Transverse colon (tissue), 4 donors: ENCODE results near the gene TMEM26. TPM values are rescaled to one million over a fixed set of nuclear protein-coding genes. Genes with fewer than 3 reads are reported as not detected.

Source experiments
- DNase-seq: peaks from one replicate; pipeline ENCODE4 v3.0.0-alpha.2; 2019
- H3K27ac ChIP-seq, 4 donors: fragments of 200-600 bp; sonication (generic); 2 replicates each; pipeline ENCODE4 v1.5.1; 2016 to 2018; ENCODE audit warnings: inconsistent platforms in 4 of 4
- H3K27me3 ChIP-seq: fragments of 200-600 bp; sonication (generic); 2 replicates; pipeline ENCODE4 v1.5.1; 2017; ENCODE audit warnings: inconsistent platforms
- H3K36me3 ChIP-seq, 4 donors: fragments of 200-600 bp; sonication (generic); 2 replicates each; pipeline ENCODE4 v1.5.1; 2017 to 2019; ENCODE audit warnings: inconsistent platforms in 4 of 4
- H3K4me1 ChIP-seq, 4 donors: fragments of 200-600 bp; sonication (generic); 2 replicates each; pipeline ENCODE4 v1.5.1; 2017 to 2020; ENCODE audit warnings: inconsistent platforms in 4 of 4
- H3K4me3 ChIP-seq, 4 donors: fragments of 200-600 bp; sonication (generic); 1 replicate in 1 of 4; 2 replicates in 3 of 4; pipeline versions ENCODE4 v1.5.1 to v1.6.1; 2017 to 2019; ENCODE audit warnings: inconsistent platforms in 4 of 4
- H3K9me3 ChIP-seq, 2 donors: fragments of 200-600 bp; sonication (generic); 2 replicates each; pipeline ENCODE4 v1.5.1; 2017 to 2019; ENCODE audit warnings: inconsistent platforms in 2 of 2
- CTCF ChIP-seq, 5 experiments: fragments of 200-600 bp in 3 of 5; fragments of 450-650 bp in 2 of 5; sonication (generic) in 3 of 5; IDR thresholded peaks; 1 replicate in 2 of 5; 2 replicates in 3 of 5; pipeline ENCODE4 v1.5.1; 2016 to 2017; ENCODE audit warnings: antibody characterized with exemption in 5 of 5, inconsistent platforms in 3 of 5, mild to moderate bottlenecking in 2 of 5, moderate library complexity in 1 of 5
- EP300 ChIP-seq: sonication (generic); formaldehyde crosslinking; IDR thresholded peaks from one replicate; pipeline ENCODE4 v1.6.1; 2017; ENCODE audit warnings: antibody characterized with exemption, low read depth
- POLR2A ChIP-seq: fragments of 450-650 bp; IDR thresholded peaks from one replicate; pipeline ENCODE4 v1.6.1; 2016; ENCODE audit warnings: antibody characterized with exemption, mild to moderate bottlenecking, moderate library complexity
- POLR2AphosphoS5 ChIP-seq, 3 donors: sonication (generic); formaldehyde crosslinking; IDR thresholded peaks; one replicate each; pipeline ENCODE4 v1.6.1; 2016; ENCODE audit warnings: antibody characterized with exemption in 3 of 3
- WGBS, 2 donors: methylation state at CpG; one replicate each; pipeline ENCODE4 v1.1.5; 2018; ENCODE audit warnings: low coverage in 1 of 2; 5-methylcytosine and 5-hydroxymethylcytosine counted together
- in situ Hi-C, 4 donors: fragments of 200-750 bp; cut with MboI; loops; one replicate each; pipeline versions ENCODE4 v1.15.0 to v1.15.1; 2017; ENCODE audit warnings: low sequenced_read_pairs in 3 of 4, low pct_ligation_motif_present in 1 of 4, low pct_unique_long_range_greater_than_20kb in 1 of 4
- intact Hi-C: fragments of 100-400 bp; cut with DNase I; formaldehyde crosslinking; loops from one replicate; pipeline ENCODE4 v1.15.1; 2023; ENCODE audit warnings: low total_unique reads
- total RNA-seq, 4 donors: library from RNA; depleted of rRNA; stranded (reverse); fragments of >200 nt; gene quantifications; one replicate each; pipeline ENCODE4 v1.1.0, GENCODE V29; 2016

TMEM26 gene
- total RNA-seq, 4 donors from 2014 or later, result 0.27 to 3.0 (median 1.9) TPM; not detected in 1

GRCh38 chr10:61486738-61487396, 33.7 kb upstream of the TMEM26 start:
- 65 to 68% methylated on average over 2 of the region's 2 CpGs for WGBS, 2 donors
- Histone ChIP-seq H3K36me3 (no peaks in the 10 kb centered on the region), H3K27me3 (no peaks in the 10 kb centered on the region), H3K27ac (no peak overlapping the region), H3K4me1 (no peaks in the 10 kb centered on the region), H3K9me3 (no peaks in the 10 kb centered on the region), H3K4me3 (no peak overlapping the region)
- no peak for DNase-seq
- in situ Hi-C loops, result no loop called here
- TF ChIP-seq POLR2AphosphoS5 (IDR thresholded peaks at IDR 0.05), result no peak
- TF ChIP-seq CTCF (IDR thresholded peaks at IDR 0.05), result no peak
- TF ChIP-seq EP300, result no peak
- TF ChIP-seq POLR2A, result no peak
- intact Hi-C loops, result no loop called here

GRCh38 chr10:61486251-61486650, 33.1 kb upstream of the TMEM26 start:
- no peak for TF ChIP-seq CTCF (IDR thresholded peaks at IDR 0.05)
- TF ChIP-seq EP300, result no peak
- TF ChIP-seq POLR2A, result no peak
- no peak for TF ChIP-seq POLR2AphosphoS5 (IDR thresholded peaks at IDR 0.05)
- in situ Hi-C loops, result no loop called here
- H3K9me3 ChIP-seq, result no peaks in the 10 kb centered on the region

GRCh38 chr10:61481597-61481996, 28.4 kb upstream of the TMEM26 start:
- H3K36me3 ChIP-seq, result no peaks in the 10 kb centered on the region
- in situ Hi-C loops (no loop called here), intact Hi-C loops (no loop called here)
- 59 to 80% methylated on average over 2 to 3 of the region's 3 CpGs for WGBS, 2 donors
- no peak overlapping the region for H3K4me3 ChIP-seq
- DNase-seq, result no peak
- H3K4me1 ChIP-seq, result no peaks in the 10 kb centered on the region
- TF ChIP-seq CTCF (IDR thresholded peaks at IDR 0.05) (no peak), POLR2A (no peak), EP300 (no peak), POLR2AphosphoS5 (IDR thresholded peaks at IDR 0.05) (no peak)
- no peaks in the 10 kb centered on the region for H3K9me3 ChIP-seq
- H3K27me3 ChIP-seq, result no peaks in the 10 kb centered on the region
- no peak overlapping the region for H3K27ac ChIP-seq

More at GRCh38 chr10:61486251-61486650, 33.1 kb upstream of the TMEM26 start:
- Histone ChIP-seq H3K4me3 (no peak overlapping the region), H3K36me3 (no peaks in the 10 kb centered on the region), H3K4me1 (no peaks in the 10 kb centered on the region), H3K27ac (no peak overlapping the region), H3K27me3 (no peaks in the 10 kb centered on the region)
- WGBS, 2 donors, result 73 to 80% methylated on average over 1 of the region's 1 CpG
- DNase-seq, result no peak
- intact Hi-C loops, result no loop called here

GRCh38 chr10:61480208-61480607, 27.0 kb upstream of the TMEM26 start:
- Histone ChIP-seq H3K27me3 (no peaks in the 10 kb centered on the region), H3K27ac (no peak overlapping the region), H3K4me1 (no peaks in the 10 kb centered on the region), H3K9me3 (no peaks in the 10 kb centered on the region), H3K4me3 (no peak overlapping the region), H3K36me3 (no peaks in the 10 kb centered on the region)
- TF ChIP-seq CTCF (IDR thresholded peaks at IDR 0.05) (no peak), POLR2AphosphoS5 (IDR thresholded peaks at IDR 0.05) (no peak), POLR2A (no peak), EP300 (no peak)
- intact Hi-C loops, result no loop called here
- 44 to 65% methylated on average over 2 of the region's 2 CpGs for WGBS, 2 donors
- in situ Hi-C loops, result no loop called here
- no peak for DNase-seq
